Glomerular visceral epithelial cell (primary cell): ENCODE measurements around the gene DIAPH1.

ENCODE experiments used
- DNase-seq: peaks from one replicate; pipeline ENCODE4 v3.0.0-alpha.2; 2016; ENCODE audit errors: extremely low spot score

Gene DIAPH1

GRCh38 chr5:141519605-141520565 lies 98.9 kb downstream of the DIAPH1 start:
- DNase-seq, result no peak

GRCh38 chr5:141518618-141519015 lies 100.2 kb downstream of the DIAPH1 start:
- DNase-seq, result no peak

GRCh38 chr5:141517880-141518617 lies 100.8 kb downstream of the DIAPH1 start:
- DNase-seq, result no peak

- DNase-seq, result no peak
Observed at GRCh38 chr5:141517312-141517711, 101.5 kb downstream of the DIAPH1 start.

GRCh38 chr5:141516672-141517025 lies 102.2 kb downstream of the DIAPH1 start:
- no peak for DNase-seq

- DNase-seq, result peak; percentile 23
Observed at GRCh38 chr5:141515946-141516671, 102.7 kb downstream of the DIAPH1 start.

GRCh38 chr5:141515141-141515540 lies 103.7 kb downstream of the DIAPH1 start:
- DNase-seq, result no peak

- DNase-seq, result peak; percentile 95
Observed at GRCh38 chr5:141514330-141515133, 104.3 kb downstream of the DIAPH1 start.

GRCh38 chr5:141513627-141514329 lies 105.0 kb downstream of the DIAPH1 start:
- DNase-seq, result peak; percentile 93

- DNase-seq, result peak; percentile 40
Observed at GRCh38 chr5:141512911-141513626, 105.7 kb downstream of the DIAPH1 start.

- DNase-seq, result peak; percentile 51
Observed at GRCh38 chr5:141512390-141512910, 106.3 kb downstream of the DIAPH1 start.

- no peak for DNase-seq
Observed at GRCh38 chr5:141511771-141512325, 107.0 kb downstream of the DIAPH1 start.

- no peak for DNase-seq
Observed at GRCh38 chr5:141510850-141511601, 107.8 kb downstream of the DIAPH1 start.

- no peak for DNase-seq
Observed at GRCh38 chr5:141510160-141510559, 108.6 kb downstream of the DIAPH1 start.

GRCh38 chr5:141508798-141509611 lies 109.8 kb downstream of the DIAPH1 start:
- peak; percentile 99 for DNase-seq

- no peak for DNase-seq
Observed at GRCh38 chr5:141508440-141508797, 110.4 kb downstream of the DIAPH1 start.

GRCh38 chr5:141507387-141508091 lies 111.3 kb downstream of the DIAPH1 start:
- DNase-seq, result peak; percentile 49
